ENCODE measurements around the gene IL1B.

Gene IL1B

DNA sequence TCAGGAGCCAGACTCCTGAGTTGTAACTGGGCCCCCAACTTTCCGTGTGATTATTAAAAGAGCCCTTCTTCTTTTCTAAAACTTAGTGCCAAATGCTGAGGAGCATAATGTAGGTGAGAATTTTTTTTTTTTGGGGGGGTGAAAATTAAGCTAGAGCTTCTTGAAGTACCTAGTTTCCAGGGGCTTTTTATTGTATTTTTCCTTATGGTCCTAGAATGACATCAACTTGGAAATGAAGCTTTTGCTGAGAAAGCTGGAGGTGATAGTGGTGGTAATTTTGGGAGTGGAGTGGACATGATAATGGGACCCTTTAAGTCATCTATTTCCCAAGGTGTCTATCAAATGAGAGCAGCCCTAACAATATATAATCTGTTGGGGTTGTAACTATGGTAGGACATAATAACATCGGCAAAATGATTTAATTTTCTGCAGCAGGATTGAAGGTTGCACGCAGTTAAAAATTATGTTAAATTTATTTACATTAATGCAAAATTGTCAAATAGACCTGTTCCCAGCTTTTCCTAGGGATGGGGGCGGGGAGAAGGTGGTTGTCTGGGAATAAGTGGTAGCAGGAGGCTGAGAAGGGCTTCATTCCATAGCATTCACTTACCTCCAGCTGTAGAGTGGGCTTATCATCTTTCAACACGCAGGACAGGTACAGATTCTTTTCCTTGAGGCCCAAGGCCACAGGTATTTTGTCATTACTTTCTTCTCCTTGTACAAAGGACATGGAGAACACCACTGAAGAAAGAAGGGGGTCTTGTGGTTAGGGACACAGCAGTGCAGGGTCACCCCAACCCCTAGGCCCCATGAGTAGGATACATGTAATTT is 5.7 kb downstream of the IL1B start:
- Histone ChIP-seq H2AFZ (ENCODE audit: low read depth, low read length) (no peak overlapping the region), H3K36me3 (ENCODE audit: insufficient read depth, low read length) (no peaks in the 10 kb centered on the region), H3K4me1 (ENCODE audit: insufficient read depth, low read length) (peaks cover 2% of the 10 kb centered on the region), H3K27me3 (ENCODE audit: insufficient read depth, low read length) (no peaks in the 10 kb centered on the region), H3K4me3 (ENCODE audit: low read length) (no peak overlapping the region), H3K9me3 (ENCODE audit: low read length) (no peaks in the 10 kb centered on the region)

DNA sequence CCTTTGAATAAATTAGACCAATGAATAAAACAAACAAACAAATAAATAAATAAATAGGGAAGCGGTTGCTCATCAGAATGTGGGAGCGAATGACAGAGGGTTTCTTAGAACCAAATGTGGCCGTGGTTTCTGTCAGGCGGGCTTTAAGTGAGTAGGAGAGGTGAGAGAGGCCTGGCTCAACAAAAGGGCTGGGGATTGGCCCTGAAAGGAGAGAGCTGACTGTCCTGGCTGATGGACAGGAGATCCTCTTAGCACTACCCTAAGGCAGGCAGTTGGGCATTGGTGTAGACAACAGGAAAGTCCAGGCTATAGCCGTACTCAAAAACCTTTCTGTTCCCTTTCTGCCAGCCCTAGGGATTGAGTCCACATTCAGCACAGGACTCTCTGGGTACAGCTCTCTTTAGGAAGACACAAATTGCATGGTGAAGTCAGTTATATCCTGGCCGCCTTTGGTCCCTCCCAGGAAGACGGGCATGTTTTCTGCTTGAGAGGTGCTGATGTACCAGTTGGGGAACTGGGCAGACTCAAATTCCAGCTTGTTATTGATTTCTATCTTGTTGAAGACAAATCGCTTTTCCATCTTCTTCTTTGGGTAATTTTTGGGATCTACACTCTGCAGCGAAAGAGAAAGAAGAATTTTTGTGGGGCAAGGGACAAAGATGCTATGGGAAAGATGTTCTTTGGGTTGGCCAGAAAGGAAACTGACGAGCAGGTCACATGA is 6.5 kb downstream of the IL1B start:
- no peak overlapping the region for H2AFZ ChIP-seq (ENCODE audit: low read depth, low read length)
- H3K27me3 ChIP-seq (ENCODE audit: insufficient read depth, low read length), result no peaks in the 10 kb centered on the region
- H3K36me3 ChIP-seq (ENCODE audit: insufficient read depth, low read length), result no peaks in the 10 kb centered on the region
- no peaks in the 10 kb centered on the region for H3K9me3 ChIP-seq (ENCODE audit: low read length)
- no peak overlapping the region for H3K4me3 ChIP-seq (ENCODE audit: low read length)
- peaks cover 2% of the 10 kb centered on the region for H3K4me1 ChIP-seq (ENCODE audit: insufficient read depth, low read length)

DNA sequence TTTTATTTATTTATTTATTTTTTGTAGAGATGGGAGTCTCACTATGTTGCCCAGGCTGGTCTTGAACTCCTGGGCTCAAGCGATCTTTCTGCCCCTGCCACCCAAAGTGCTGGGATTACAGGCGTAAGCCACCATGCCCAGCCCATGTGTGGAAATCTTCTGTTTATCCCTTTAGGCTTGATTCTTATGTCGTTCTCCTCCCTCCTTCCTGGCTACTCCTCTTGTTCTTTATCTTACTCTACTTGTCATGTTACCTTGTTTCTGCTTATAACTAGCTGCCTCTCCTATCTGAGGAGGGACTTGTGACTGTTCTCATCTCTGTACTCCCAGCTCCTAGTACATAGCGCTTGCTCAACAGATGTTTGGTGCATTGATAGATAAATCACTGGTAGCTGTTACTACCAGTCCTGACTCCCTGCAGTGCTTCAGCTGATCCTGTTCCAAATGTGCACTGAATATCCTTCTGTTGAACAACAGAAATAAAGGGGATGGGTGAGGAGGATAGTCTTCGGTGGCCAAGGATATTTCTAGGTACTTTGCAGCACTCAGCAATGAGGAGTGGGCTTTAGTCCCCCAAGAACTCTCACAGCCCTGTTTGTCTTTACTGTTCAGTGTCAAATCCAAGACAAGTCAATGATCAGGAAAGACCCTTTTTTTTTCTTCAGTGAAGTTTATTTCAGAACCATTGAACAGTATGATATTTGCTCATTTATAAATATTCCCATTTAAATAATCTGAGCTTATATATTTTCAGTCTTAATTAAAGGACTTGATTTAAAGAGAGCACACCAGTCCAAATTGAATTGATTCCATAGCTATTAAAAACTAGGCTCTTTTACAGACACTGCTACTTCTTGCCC is 7.2 kb downstream of the IL1B start:
- Histone ChIP-seq H3K27me3 (ENCODE audit: insufficient read depth, low read length) (no peaks in the 10 kb centered on the region), H3K4me1 (ENCODE audit: insufficient read depth, low read length) (peaks cover under 1% of the 10 kb centered on the region), H3K36me3 (ENCODE audit: insufficient read depth, low read length) (no peaks in the 10 kb centered on the region), H2AFZ (ENCODE audit: low read depth, low read length) (no peak overlapping the region), H3K4me3 (ENCODE audit: low read length) (no peak overlapping the region), H3K9me3 (ENCODE audit: low read length) (no peaks in the 10 kb centered on the region)

DNA sequence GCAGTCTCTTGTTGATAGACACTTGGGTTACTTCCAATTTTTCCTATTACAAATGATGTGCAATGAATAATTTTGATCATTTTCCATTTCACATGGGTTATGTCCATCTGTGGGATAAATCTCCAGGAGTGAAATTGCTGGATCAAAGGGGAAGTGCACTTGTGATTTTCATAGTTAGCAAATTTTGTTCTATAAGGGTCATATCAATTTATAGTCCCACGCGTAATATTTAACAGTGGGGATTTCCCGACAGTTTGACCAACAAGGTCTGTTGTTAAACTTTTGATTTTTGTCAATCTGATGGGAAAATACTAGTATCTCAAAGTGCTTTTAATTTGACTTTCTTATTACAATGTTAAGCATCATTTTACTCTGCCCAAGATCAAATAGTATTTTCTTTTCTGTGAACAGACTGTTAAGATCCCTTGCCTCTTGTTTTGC is 8.3 kb downstream of the IL1B start:
- Histone ChIP-seq H2AFZ (ENCODE audit: low read depth, low read length) (no peak overlapping the region), H3K9me3 (ENCODE audit: low read length) (peaks cover 3% of the 10 kb centered on the region), H3K4me1 (ENCODE audit: insufficient read depth, low read length) (no peaks in the 10 kb centered on the region), H3K36me3 (ENCODE audit: insufficient read depth, low read length) (no peaks in the 10 kb centered on the region), H3K4me3 (ENCODE audit: low read length) (no peak overlapping the region), H3K27me3 (ENCODE audit: insufficient read depth, low read length) (no peaks in the 10 kb centered on the region)

DNA sequence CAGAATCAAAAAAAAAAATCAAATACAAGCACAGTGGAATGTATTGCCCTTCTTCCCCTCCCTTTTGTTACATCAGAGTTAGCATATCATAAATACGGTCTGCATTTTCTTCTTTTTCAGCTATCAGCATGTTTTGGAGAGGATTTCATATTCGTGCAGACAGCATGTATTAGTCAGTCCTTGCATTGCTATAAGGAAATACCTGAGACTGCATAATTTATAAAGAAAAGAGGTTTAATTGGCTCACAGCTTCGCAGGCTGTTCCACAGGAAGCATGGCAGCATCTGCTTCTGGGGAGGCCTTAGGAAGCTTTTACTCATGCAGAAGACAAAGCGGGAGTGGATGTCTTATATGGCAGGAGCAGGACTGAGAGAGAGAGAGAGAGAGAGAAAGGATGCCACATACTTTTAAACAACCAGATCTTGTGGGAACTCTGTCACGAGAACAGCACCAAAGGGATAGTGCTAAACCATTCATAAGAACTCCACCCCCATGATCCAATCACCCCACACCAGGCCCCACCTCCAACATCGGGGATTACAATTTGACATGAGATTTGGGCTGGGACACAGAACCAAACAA is 8.9 kb downstream of the IL1B start:
- Histone ChIP-seq H3K9me3 (ENCODE audit: low read length) (peaks cover 3% of the 10 kb centered on the region), H3K27me3 (ENCODE audit: insufficient read depth, low read length) (no peaks in the 10 kb centered on the region), H3K4me3 (ENCODE audit: low read length) (no peak overlapping the region), H3K4me1 (ENCODE audit: insufficient read depth, low read length) (no peaks in the 10 kb centered on the region), H3K36me3 (ENCODE audit: insufficient read depth, low read length) (no peaks in the 10 kb centered on the region), H2AFZ (ENCODE audit: low read depth, low read length) (no peak overlapping the region)

DNA sequence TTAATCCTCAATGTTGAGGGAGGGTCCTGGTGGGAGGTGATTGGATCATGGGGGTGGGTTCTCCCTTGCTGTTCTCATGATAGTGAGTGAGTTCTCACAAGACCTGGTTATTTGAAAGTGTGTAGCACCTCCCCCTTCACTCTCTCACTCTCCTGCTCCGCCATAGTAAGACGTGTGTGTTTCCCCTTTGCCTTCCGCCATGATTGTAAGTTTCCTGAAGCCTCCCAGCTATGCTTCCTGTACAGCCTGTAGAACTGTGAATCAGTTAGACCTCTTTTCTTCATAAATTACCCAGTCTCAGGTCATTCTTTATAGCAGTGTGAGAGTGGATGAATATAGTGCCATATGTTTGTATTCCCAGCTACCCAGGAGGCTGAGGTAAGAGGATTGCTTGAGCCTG is 9.6 kb downstream of the IL1B start:
- Histone ChIP-seq H3K9me3 (ENCODE audit: low read length) (peaks cover 3% of the 10 kb centered on the region), H3K27me3 (ENCODE audit: insufficient read depth, low read length) (no peaks in the 10 kb centered on the region), H3K36me3 (ENCODE audit: insufficient read depth, low read length) (no peaks in the 10 kb centered on the region), H3K4me1 (ENCODE audit: insufficient read depth, low read length) (no peaks in the 10 kb centered on the region), H2AFZ (ENCODE audit: low read depth, low read length) (no peak overlapping the region), H3K4me3 (ENCODE audit: low read length) (no peak overlapping the region)

DNA sequence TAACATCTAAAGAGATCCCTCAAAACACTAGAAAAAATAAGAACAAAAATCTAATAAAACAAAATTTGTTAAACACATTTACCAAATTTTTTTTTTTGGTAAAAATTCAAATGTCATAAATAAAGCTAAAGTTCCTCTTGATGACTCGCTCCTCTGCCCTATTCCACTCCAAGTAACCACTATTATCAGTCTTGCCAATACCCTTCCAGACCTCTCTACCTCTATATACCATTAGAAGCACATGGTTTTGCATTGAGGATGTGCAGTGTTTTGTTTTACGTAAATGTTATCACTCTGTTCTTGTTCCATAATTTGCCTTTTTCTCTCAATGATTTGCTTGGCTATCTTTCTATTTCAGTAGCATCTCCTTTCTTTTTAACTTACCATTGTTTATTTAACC is 10.9 kb downstream of the IL1B start:
- Histone ChIP-seq H3K36me3 (ENCODE audit: insufficient read depth, low read length) (no peaks in the 10 kb centered on the region), H3K27me3 (ENCODE audit: insufficient read depth, low read length) (no peaks in the 10 kb centered on the region), H3K4me1 (ENCODE audit: insufficient read depth, low read length) (no peaks in the 10 kb centered on the region), H3K9me3 (ENCODE audit: low read length) (peaks cover 3% of the 10 kb centered on the region), H2AFZ (ENCODE audit: low read depth, low read length) (no peak overlapping the region), H3K4me3 (ENCODE audit: low read length) (no peak overlapping the region)

DNA sequence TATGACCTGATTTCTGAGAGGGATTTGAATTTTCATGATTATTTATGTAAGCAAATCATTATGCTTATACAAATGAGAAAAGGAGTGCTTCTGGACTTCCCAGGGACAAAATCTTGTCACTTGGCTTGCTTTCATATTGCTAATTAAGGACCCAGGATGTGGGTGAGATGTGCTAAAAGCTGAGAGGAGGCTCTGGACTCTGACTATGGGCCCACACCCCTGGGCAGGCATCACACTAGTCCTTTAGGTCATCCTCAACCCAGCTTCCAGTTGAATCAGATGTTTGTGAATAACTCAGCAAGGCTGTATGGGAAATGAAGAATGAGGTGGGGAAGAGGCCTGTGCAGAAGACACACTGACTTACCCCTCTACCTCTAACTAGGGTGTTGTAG is 11.9 kb downstream of the IL1B start:
- H2AFZ ChIP-seq (ENCODE audit: low read depth, low read length), result no peak overlapping the region
- H3K27me3 ChIP-seq (ENCODE audit: insufficient read depth, low read length), result no peaks in the 10 kb centered on the region
- peaks cover 3% of the 10 kb centered on the region for H3K9me3 ChIP-seq (ENCODE audit: low read length)
- no peaks in the 10 kb centered on the region for H3K36me3 ChIP-seq (ENCODE audit: insufficient read depth, low read length)
- no peak overlapping the region for H3K4me3 ChIP-seq (ENCODE audit: low read length)
- no peaks in the 10 kb centered on the region for H3K4me1 ChIP-seq (ENCODE audit: insufficient read depth, low read length)

DNA sequence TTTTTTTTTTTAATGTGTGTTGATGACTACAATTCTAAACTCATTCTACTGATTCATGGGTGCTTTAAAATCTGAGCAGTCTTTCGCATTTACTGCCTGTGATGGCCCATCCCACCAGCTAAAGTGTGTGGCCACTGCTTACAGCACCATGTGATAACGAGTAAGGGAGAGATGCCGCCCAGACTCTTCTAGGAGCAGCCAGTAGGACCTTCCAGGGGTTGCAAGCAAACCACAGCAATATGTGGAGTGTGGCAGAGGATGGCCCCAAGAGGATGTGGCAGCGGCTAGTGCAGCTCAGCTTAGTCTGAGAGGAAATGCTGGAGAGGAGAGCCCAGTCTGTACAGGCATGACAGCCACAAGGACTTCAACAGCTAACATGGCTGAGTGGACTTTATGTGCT is 14.9 kb downstream of the IL1B start:
- H3K36me3 ChIP-seq (ENCODE audit: insufficient read depth, low read length), result no peaks in the 10 kb centered on the region
- peaks cover 3% of the 10 kb centered on the region for H3K9me3 ChIP-seq (ENCODE audit: low read length)
- peaks cover 15% of the 10 kb centered on the region for H3K4me1 ChIP-seq (ENCODE audit: insufficient read depth, low read length)
- H2AFZ ChIP-seq (ENCODE audit: low read depth, low read length), result no peak overlapping the region
- H3K4me3 ChIP-seq (ENCODE audit: low read length), result no peak overlapping the region
- no peaks in the 10 kb centered on the region for H3K27me3 ChIP-seq (ENCODE audit: insufficient read depth, low read length)

DNA sequence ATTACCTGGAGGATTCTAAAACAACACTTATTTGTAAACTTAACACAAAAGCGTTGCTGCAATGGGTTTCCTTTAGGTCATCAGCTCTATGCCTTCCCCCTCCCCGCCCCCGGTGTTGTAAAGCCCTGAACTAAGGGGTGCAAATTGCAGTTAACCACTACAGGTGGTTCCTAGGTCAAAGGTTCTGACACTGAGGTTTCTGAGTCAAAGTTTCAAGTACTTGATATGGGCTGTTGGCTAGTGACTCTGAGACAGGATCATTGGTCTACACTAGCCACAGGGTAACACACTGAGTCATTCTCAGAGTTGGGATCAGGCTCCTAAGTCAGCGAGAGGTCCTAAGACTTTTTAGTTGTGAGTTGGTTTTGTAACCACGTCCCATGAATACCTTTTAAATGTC is 15.4 kb downstream of the IL1B start:
- Histone ChIP-seq H3K9me3 (ENCODE audit: low read length) (peaks cover 3% of the 10 kb centered on the region), H3K4me1 (ENCODE audit: insufficient read depth, low read length) (peaks cover 15% of the 10 kb centered on the region), H3K27me3 (ENCODE audit: insufficient read depth, low read length) (no peaks in the 10 kb centered on the region), H3K4me3 (ENCODE audit: low read length) (no peak overlapping the region), H3K36me3 (ENCODE audit: insufficient read depth, low read length) (no peaks in the 10 kb centered on the region), H2AFZ (ENCODE audit: low read depth, low read length) (no peak overlapping the region)

DNA sequence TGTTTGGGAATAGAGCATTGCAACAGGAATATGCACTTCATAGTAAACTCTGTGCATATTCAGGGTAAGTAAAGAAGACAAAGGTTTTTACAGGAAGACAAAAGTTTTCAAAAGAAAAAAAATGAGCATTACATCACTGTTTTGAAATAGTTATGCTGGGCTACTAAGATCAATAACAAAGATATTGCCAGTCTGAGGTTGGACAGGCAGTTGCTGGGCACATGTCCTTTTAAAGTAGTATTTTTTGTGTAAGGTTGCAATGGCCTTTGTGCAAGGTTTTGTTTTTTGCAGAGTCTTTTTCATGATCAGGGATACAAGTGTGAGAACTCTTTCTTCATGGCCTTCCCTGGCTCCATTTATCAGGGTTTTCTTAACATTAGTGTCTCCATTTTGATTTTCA is 16.2 kb downstream of the IL1B start:
- no peak overlapping the region for H2AFZ ChIP-seq (ENCODE audit: low read depth, low read length)
- no peak overlapping the region for H3K4me3 ChIP-seq (ENCODE audit: low read length)
- peaks cover 15% of the 10 kb centered on the region for H3K4me1 ChIP-seq (ENCODE audit: insufficient read depth, low read length)
- H3K27me3 ChIP-seq (ENCODE audit: insufficient read depth, low read length), result no peaks in the 10 kb centered on the region
- peaks cover 3% of the 10 kb centered on the region for H3K9me3 ChIP-seq (ENCODE audit: low read length)
- no peaks in the 10 kb centered on the region for H3K36me3 ChIP-seq (ENCODE audit: insufficient read depth, low read length)

DNA sequence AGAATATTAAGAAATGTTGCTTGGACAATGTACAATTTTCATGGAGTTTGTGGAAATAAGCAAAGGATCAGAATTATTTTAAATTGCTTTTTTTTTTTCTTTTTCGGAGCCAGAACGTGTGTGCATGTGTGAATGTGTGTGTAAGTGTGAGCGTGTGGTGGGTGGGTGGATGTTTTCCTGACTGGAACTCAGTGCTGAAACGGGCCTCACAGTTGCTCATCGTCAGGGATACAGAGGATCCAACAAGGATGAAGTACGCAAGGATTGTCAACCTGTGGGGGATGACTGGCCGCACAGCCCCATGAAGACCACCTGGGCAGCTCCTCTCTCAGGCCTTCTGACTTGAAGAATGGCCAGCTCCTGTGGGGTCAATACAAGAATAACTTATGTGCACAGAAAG is 17.5 kb downstream of the IL1B start:
- no peak overlapping the region for H3K4me3 ChIP-seq (ENCODE audit: low read length)
- H3K27me3 ChIP-seq (ENCODE audit: insufficient read depth, low read length), result no peaks in the 10 kb centered on the region
- H3K9me3 ChIP-seq (ENCODE audit: low read length), result peaks cover 3% of the 10 kb centered on the region
- peaks cover 23% of the 10 kb centered on the region for H3K4me1 ChIP-seq (ENCODE audit: insufficient read depth, low read length)
- H3K36me3 ChIP-seq (ENCODE audit: insufficient read depth, low read length), result no peaks in the 10 kb centered on the region
- no peak overlapping the region for H2AFZ ChIP-seq (ENCODE audit: low read depth, low read length)
